H9 (cell line): ENCODE data around the gene POMGNT1. TPM values are rescaled to one million over a fixed set of nuclear protein-coding genes. Genes with fewer than 3 reads are reported as not detected.
"Not testable (repeated sequence)": the region's sequence is repeated elsewhere in the genome, so short reads cannot be mapped to it uniquely, and the experiment has no call there.

Source experiments
- DNase-seq: peaks from one replicate; pipeline ENCODE4 v3.0.0-alpha.2; 2017
- H2AFZ ChIP-seq: one replicate; pipeline ENCODE4 v1.6.1; 2013; ENCODE audit warnings: mild to moderate bottlenecking, low read length, control low read depth, moderate library complexity
- H2AK5ac ChIP-seq: 2 replicates; pipeline ENCODE4 v1.6.1; 2013; ENCODE audit warnings: low read length, control low read depth, mixed read lengths; ENCODE audit not compliant: insufficient read length
- H2BK120ac ChIP-seq: one replicate; pipeline ENCODE4 v1.6.1; 2013; ENCODE audit warnings: low read depth, mild to moderate bottlenecking, low read length, control low read depth, inconsistent platforms; ENCODE audit not compliant: poor library complexity, severe bottlenecking
- H2BK12ac ChIP-seq: 2 replicates; pipeline ENCODE4 v1.6.1; 2013; ENCODE audit warnings: low read length, control low read depth, mixed read lengths, low read depth; ENCODE audit not compliant: insufficient read length
- H2BK15ac ChIP-seq: 2 replicates; pipeline ENCODE4 v1.6.1; 2013; ENCODE audit warnings: low read depth, low read length, control low read depth
- H2BK20ac ChIP-seq: one replicate; pipeline ENCODE4 v1.6.1; 2013; ENCODE audit warnings: low read depth, mild to moderate bottlenecking, low read length, control low read depth, inconsistent platforms; ENCODE audit not compliant: poor library complexity, severe bottlenecking
- H2BK5ac ChIP-seq: 2 replicates; pipeline ENCODE4 v1.6.1; 2013; ENCODE audit warnings: low read length, control low read depth, mixed read lengths; ENCODE audit not compliant: insufficient read length
- H3K14ac ChIP-seq: 2 replicates; pipeline ENCODE4 v1.6.1; 2013; ENCODE audit warnings: low read length, control low read depth; ENCODE audit not compliant: insufficient read depth
- H3K18ac ChIP-seq: 2 replicates; pipeline ENCODE4 v1.6.1; 2013; ENCODE audit warnings: low read depth, mild to moderate bottlenecking, mixed read lengths, low read length, control low read depth; ENCODE audit not compliant: insufficient read length
- H3K23ac ChIP-seq: 2 replicates; pipeline ENCODE4 v1.6.1; 2013; ENCODE audit warnings: low read length, control low read depth, mixed read lengths, low read depth; ENCODE audit not compliant: insufficient read length
- H3K23me2 ChIP-seq: 2 replicates; pipeline ENCODE4 v1.6.1; 2013; ENCODE audit warnings: low read depth, mild to moderate bottlenecking, mixed read lengths, low read length, control low read depth; ENCODE audit not compliant: insufficient read length, poor library complexity, severe bottlenecking
- H3K27ac ChIP-seq: 2 replicates; pipeline ENCODE4 v1.5.1; 2013; ENCODE audit warnings: low read length, control low read depth, mixed read lengths, low read depth; ENCODE audit not compliant: insufficient read length
- H3K27me3 ChIP-seq: 2 replicates; pipeline ENCODE4 v1.6.1; 2013; ENCODE audit warnings: low read length, control low read depth, inconsistent platforms; ENCODE audit not compliant: insufficient read depth
- H3K4ac ChIP-seq: 2 replicates; pipeline ENCODE4 v1.6.1; 2013; ENCODE audit warnings: low read depth, mild to moderate bottlenecking, control low read depth, inconsistent platforms, low read length, moderate library complexity
- H3K4me1 ChIP-seq: 2 replicates; pipeline ENCODE4 v1.6.1; 2013; ENCODE audit warnings: low read length, control low read depth, inconsistent platforms; ENCODE audit not compliant: insufficient read depth
- H3K4me2 ChIP-seq: 2 replicates; pipeline ENCODE4 v1.6.1; 2013; ENCODE audit warnings: low read length, control low read depth, mixed read lengths; ENCODE audit not compliant: insufficient read length, insufficient read depth
- H3K56ac ChIP-seq: 2 replicates; pipeline ENCODE4 v1.6.1; 2013; ENCODE audit warnings: low read depth, mild to moderate bottlenecking, mixed read lengths, low read length, control low read depth; ENCODE audit not compliant: insufficient read length
- H3K79me1 ChIP-seq: 2 replicates; pipeline ENCODE4 v1.6.1; 2013; ENCODE audit warnings: low read depth, mild to moderate bottlenecking, moderate library complexity, low read length, control low read depth, inconsistent platforms; ENCODE audit not compliant: insufficient read depth, poor library complexity, severe bottlenecking
- H3K79me2 ChIP-seq: 2 replicates; pipeline ENCODE4 v1.6.1; 2013; ENCODE audit warnings: low read length, control low read depth, inconsistent platforms; ENCODE audit not compliant: insufficient read depth
- H3K9ac ChIP-seq: 2 replicates; pipeline ENCODE4 v1.6.1; 2013; ENCODE audit warnings: low read length, control low read depth, mixed read lengths; ENCODE audit not compliant: insufficient read length; ENCODE audit errors: extremely low read depth
- H3K9me3 ChIP-seq: one replicate; pipeline ENCODE4 v1.6.1; 2013; ENCODE audit warnings: low read depth, low read length, inconsistent platforms; ENCODE audit not compliant: control insufficient read depth
- H3T11ph ChIP-seq: one replicate; pipeline ENCODE4 v1.6.1; 2013; ENCODE audit warnings: mild to moderate bottlenecking, low read length, control low read depth, inconsistent platforms
- H4K20me1 ChIP-seq: one replicate; pipeline ENCODE4 v1.6.1; 2013; ENCODE audit not compliant: control insufficient read depth, insufficient read length, insufficient read depth
- H4K5ac ChIP-seq: 2 replicates; pipeline ENCODE4 v1.6.1; 2013; ENCODE audit warnings: low read depth, mild to moderate bottlenecking, mixed read lengths, low read length, control low read depth; ENCODE audit not compliant: insufficient read length
- H4K8ac ChIP-seq: replicated peaks from 2 replicates; pipeline ENCODE4 v1.6.1; 2013; ENCODE audit warnings: low read length, control low read depth, mixed read lengths, low read depth; ENCODE audit not compliant: insufficient read length
- H4K91ac ChIP-seq: 2 replicates; pipeline ENCODE4 v1.6.1; 2013; ENCODE audit warnings: low read depth, mild to moderate bottlenecking, moderate library complexity, mixed read lengths, low read length, control low read depth; ENCODE audit not compliant: insufficient read length
- H3K27ac Mint-ChIP-seq, 3 experiments: 2 replicates in 2 of 3; 3 replicates in 1 of 3; pipeline ENCODE4 v1.8.0; 2020 to 2021; ENCODE audit warnings: mixed read lengths in 3 of 3, mild to moderate bottlenecking in 1 of 3, moderate library complexity in 1 of 3
- H3K27me3 Mint-ChIP-seq: 2 replicates; pipeline ENCODE4 v1.8.0; 2021; ENCODE audit warnings: low read depth, mild to moderate bottlenecking, moderate library complexity, mixed read lengths
- H3K36me3 Mint-ChIP-seq, 3 experiments: 2 replicates in 2 of 3; 3 replicates in 1 of 3; pipeline ENCODE4 v1.8.0; 2020 to 2021; ENCODE audit warnings: low read depth in 3 of 3, mixed read lengths in 3 of 3; ENCODE audit not compliant: insufficient read depth in 1 of 3
- H3K4me1 Mint-ChIP-seq, 2 experiments: 2 replicates each; pipeline ENCODE4 v1.8.0; 2020; ENCODE audit warnings: mixed read lengths in 2 of 2
- H3K4me3 Mint-ChIP-seq, 2 experiments: 2 replicates in 1 of 2; 3 replicates in 1 of 2; pipeline ENCODE4 v1.8.0; 2020 to 2021; ENCODE audit warnings: mild to moderate bottlenecking in 2 of 2, mixed read lengths in 2 of 2, moderate library complexity in 1 of 2
- H3K9me3 Mint-ChIP-seq, 2 experiments: 2 replicates in 1 of 2; 3 replicates in 1 of 2; pipeline ENCODE4 v1.8.0; 2020; ENCODE audit warnings: mild to moderate bottlenecking in 2 of 2, mixed read lengths in 2 of 2, moderate library complexity in 1 of 2
- WGBS: extraction: QIAGEN DNeasy Blood & Tissue Kit; methylation state at CpG from one replicate; pipeline ENCODE4 v1.1.7; 2013; ENCODE audit warnings: missing lambda C conversion rate, low lambda C conversion rate, mixed read lengths; ENCODE audit not compliant: insufficient read length; ENCODE audit errors: extremely low coverage; 5-methylcytosine and 5-hydroxymethylcytosine counted together
- total RNA-seq: library from RNA; stranded (reverse); gene quantifications from 2 replicates; pipeline ENCODE4 v1.2.1, GENCODE V29; 2021
- TF ChIP-seq, protein P1 (sequence below): fragments of 200-600 bp; sonication (generic); conservative IDR thresholded peaks from 3 replicates; pipeline ENCODE4 v1.8.0; 2021; ENCODE audit warnings: antibody characterized with exemption, mild to moderate bottlenecking

POMGNT1 gene
- total RNA-seq, 1 experiment from 2014 or later, result 62.6 TPM

DNA sequence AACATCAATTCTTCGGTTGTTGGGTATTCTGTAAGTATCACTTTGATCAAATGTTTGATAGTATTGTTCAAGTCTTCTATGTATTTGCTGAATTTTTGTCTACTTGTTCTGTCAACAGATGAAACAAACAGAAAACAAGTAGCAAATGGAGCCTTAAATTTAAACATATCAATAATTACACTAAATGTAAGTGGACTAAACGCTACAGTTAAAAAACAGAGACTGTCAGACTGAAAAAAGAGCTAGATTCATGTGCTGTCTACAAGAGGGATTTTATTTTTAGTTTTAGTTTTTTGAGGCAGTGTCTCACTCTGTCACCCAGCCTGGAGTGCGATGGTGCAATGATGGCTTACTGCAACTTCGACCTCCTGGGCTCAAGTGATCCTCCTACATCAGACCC, 38.6 kb upstream of the POMGNT1 start:
- H2BK15ac ChIP-seq, result no peak overlapping the region
- Mint-ChIP-seq H3K36me3 (peaks cover 7 to 15% (median 9%) of the 10 kb centered on the region in 3 experiments), H3K4me3 (no peak overlapping the region), H3K4me1 (0 out of 4 replicates have a peak, but pooled peaks cover 0 to 2% of the 10 kb centered on the region in 2 experiments), H3K9me3 (peaks cover 30 to 35% of the 10 kb centered on the region in 2 experiments), H3K27ac (no peak overlapping the region), H3K27me3 (no peaks in the 10 kb centered on the region; the same call in 1 of the 2 replicates)
- no peaks in the 10 kb centered on the region for H3K4me1 ChIP-seq
- no peak overlapping the region for H2BK120ac ChIP-seq
- no peak overlapping the region for H4K91ac ChIP-seq
- no peak overlapping the region for H2BK20ac ChIP-seq
- no peaks in the 10 kb centered on the region for H3K27me3 ChIP-seq
- H3K27ac ChIP-seq, result no peak overlapping the region
- H4K5ac ChIP-seq, result no peak overlapping the region
- H3K4me2 ChIP-seq, result no peak overlapping the region
- H3K56ac ChIP-seq, result no peak overlapping the region
- no peak overlapping the region for H2BK12ac ChIP-seq
- no peak overlapping the region for H3T11ph ChIP-seq
- H3K9me3 ChIP-seq, result no peaks in the 10 kb centered on the region
- no peak overlapping the region for H3K4ac ChIP-seq
- H3K14ac ChIP-seq, result no peak overlapping the region
- no peak overlapping the region for H3K23ac ChIP-seq
- no peaks in the 10 kb centered on the region for H3K23me2 ChIP-seq
- no peak overlapping the region for H2AFZ ChIP-seq
- H4K8ac ChIP-seq, result no peak overlapping the region
- H4K20me1 ChIP-seq, result no peaks in the 10 kb centered on the region
- H3K18ac ChIP-seq, result no peak overlapping the region
- H3K79me2 ChIP-seq, result no peaks in the 10 kb centered on the region
- WGBS, result no CpG with 5 or more reads among the region's 4 CpGs
- H2BK5ac ChIP-seq, result no peak overlapping the region
- no peaks in the 10 kb centered on the region for H3K79me1 ChIP-seq
- no peak for DNase-seq
- TF ChIP-seq, protein P1, sequence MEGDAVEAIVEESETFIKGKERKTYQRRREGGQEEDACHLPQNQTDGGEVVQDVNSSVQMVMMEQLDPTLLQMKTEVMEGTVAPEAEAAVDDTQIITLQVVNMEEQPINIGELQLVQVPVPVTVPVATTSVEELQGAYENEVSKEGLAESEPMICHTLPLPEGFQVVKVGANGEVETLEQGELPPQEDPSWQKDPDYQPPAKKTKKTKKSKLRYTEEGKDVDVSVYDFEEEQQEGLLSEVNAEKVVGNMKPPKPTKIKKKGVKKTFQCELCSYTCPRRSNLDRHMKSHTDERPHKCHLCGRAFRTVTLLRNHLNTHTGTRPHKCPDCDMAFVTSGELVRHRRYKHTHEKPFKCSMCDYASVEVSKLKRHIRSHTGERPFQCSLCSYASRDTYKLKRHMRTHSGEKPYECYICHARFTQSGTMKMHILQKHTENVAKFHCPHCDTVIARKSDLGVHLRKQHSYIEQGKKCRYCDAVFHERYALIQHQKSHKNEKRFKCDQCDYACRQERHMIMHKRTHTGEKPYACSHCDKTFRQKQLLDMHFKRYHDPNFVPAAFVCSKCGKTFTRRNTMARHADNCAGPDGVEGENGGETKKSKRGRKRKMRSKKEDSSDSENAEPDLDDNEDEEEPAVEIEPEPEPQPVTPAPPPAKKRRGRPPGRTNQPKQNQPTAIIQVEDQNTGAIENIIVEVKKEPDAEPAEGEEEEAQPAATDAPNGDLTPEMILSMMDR, result no peak
- H3K9ac ChIP-seq, result no peak overlapping the region
- no peak overlapping the region for H2AK5ac ChIP-seq

DNA sequence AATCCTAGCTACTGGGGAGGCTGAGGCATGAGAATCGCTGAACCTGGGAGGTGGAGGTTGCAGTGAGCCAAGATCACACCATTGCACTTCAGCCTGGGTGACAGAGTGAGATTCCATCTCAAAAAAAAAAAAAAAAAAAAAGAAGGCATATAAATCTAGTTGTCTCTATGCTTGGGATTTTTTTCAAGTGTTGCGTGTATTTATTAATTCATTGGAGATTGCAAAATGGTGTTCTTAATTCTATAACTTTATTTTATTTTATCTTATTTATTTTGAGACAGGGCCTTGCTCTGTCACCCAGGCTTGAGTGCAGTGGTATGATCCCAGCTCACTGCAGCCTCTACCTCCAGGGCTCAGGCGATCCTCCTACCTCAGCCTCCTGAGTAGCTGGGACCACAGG, 33.0 kb upstream of the POMGNT1 start:
- no CpG with 5 or more reads among the region's 3 CpGs for WGBS
- not testable (repeated sequence) for H3K4me1 Mint-ChIP-seq

More for the DNA sequence above, 33.0 kb upstream of the POMGNT1 start:
- not testable (repeated sequence) for H3K4me1 ChIP-seq, H3K79me1 ChIP-seq, H3K36me3 Mint-ChIP-seq, H3K14ac ChIP-seq, H3K27me3 ChIP-seq, H3K23me2 ChIP-seq, H3K9me3 Mint-ChIP-seq, H2BK120ac ChIP-seq, H3K23ac ChIP-seq, H2BK5ac ChIP-seq, H4K8ac ChIP-seq, H4K91ac ChIP-seq, H2AK5ac ChIP-seq, H3K79me2 ChIP-seq, H2BK12ac ChIP-seq, H3K4me3 Mint-ChIP-seq, H2BK15ac ChIP-seq, H4K5ac ChIP-seq, H3K18ac ChIP-seq, DNase-seq, H2AFZ ChIP-seq, H3K9ac ChIP-seq, H3T11ph ChIP-seq, H3K9me3 ChIP-seq, H2BK20ac ChIP-seq, H3K27ac ChIP-seq, H3K27me3 Mint-ChIP-seq, H3K4ac ChIP-seq, H4K20me1 ChIP-seq, H3K27ac Mint-ChIP-seq, H3K4me2 ChIP-seq, H3K56ac ChIP-seq
